GM12878 (cell line): Measurements from ENCODE around the gene TLCD5. TPM values are rescaled to one million over a fixed set of nuclear protein-coding genes. Genes with fewer than 3 reads are reported as not detected.

Experiments used
- ATAC-seq: fragments of 200-7000 bp; cut with Tn5 transposase; 3 replicates; pipeline ENCODE4 v1.9.1; 2020; ENCODE audit warnings: mild to moderate bottlenecking, moderate library complexity
- BruUV-seq: library from RNA; stranded (reverse); fragments of 400-500 nt; replicated peaks from 2 replicates; lab custom pipeline; 2021; lab: Mats Ljungman, UMichigan
- CTCF ChIA-PET: fragments of 300-600 bp; sonication (Branson Sonifier 250); formaldehyde crosslinking; extraction: SDS; loops from one replicate; lab custom pipeline; 2021; ENCODE audit warnings: inconsistent platforms; lab: Yijun Ruan, JAX
- POLR2A ChIA-PET: fragments of 350-600 bp; formaldehyde crosslinking; extraction: SDS; loops from one replicate; lab custom pipeline; 2021; ENCODE audit warnings: inconsistent platforms; lab: Charles Lee
- RAD21 ChIA-PET: fragments of 300-600 bp; sonication (Branson Sonifier 250); formaldehyde crosslinking; loops from one replicate; lab custom pipeline; 2023; ENCODE audit warnings: antibody characterized with exemption; ENCODE audit not compliant: unreplicated experiment; lab: Charles Lee
- SMC1A ChIA-PET: fragments of 300-600 bp; sonication (Branson Sonifier 250); formaldehyde crosslinking; loops from one replicate; lab custom pipeline; 2023; ENCODE audit not compliant: unreplicated experiment, uncharacterized antibody; lab: Charles Lee
- DNase-seq: peaks from one replicate; pipeline ENCODE4 v3.0.0-alpha.2; 2011; ENCODE audit warnings: low read depth, low spot score
- FAIRE-seq: peaks from 3 replicates; lab custom pipeline; 2011; peaks lifted over from hg19 to GRCh38; lab: Jason Lieb, UNC
- H2AFZ ChIP-seq: 2 replicates; pipeline ENCODE4 v1.6.0; 2011; ENCODE audit warnings: low read depth, low read length, control low read depth; ENCODE audit not compliant: control insufficient read depth
- H3K27ac ChIP-seq: 2 replicates; pipeline ENCODE4 v1.5.1; 2011; ENCODE audit warnings: control low read depth; ENCODE audit not compliant: control insufficient read depth, insufficient read depth
- H3K27me3 ChIP-seq, 2 experiments: replicated peaks in 1 of 2; 2 replicates each; pipeline versions ENCODE4 v1.6.0 to v1.6.1; 2011; ENCODE audit warnings: low read length in 1 of 2; ENCODE audit not compliant: control insufficient read depth in 2 of 2, insufficient read depth in 2 of 2
- H3K36me3 ChIP-seq, 2 experiments: 2 replicates each; pipeline ENCODE4 v1.5.1; 2011; ENCODE audit warnings: low read length in 1 of 2; ENCODE audit not compliant: control insufficient read depth in 2 of 2, insufficient read depth in 2 of 2
- H3K4me1 ChIP-seq: 2 replicates; pipeline ENCODE4 v1.6.1; 2011; ENCODE audit warnings: mild to moderate bottlenecking, low read length, moderate library complexity, mixed read lengths; ENCODE audit not compliant: control insufficient read depth, insufficient read depth
- H3K4me2 ChIP-seq: 2 replicates; pipeline ENCODE4 v1.6.0; 2011; ENCODE audit warnings: control low read depth; ENCODE audit not compliant: control insufficient read depth, insufficient read depth
- H3K4me3 ChIP-seq: fragments of 200-600 bp; sonication (generic); 2 replicates; pipeline ENCODE4 v1.5.1; 2016
- H3K79me2 ChIP-seq: 2 replicates; pipeline ENCODE4 v1.6.0; 2011; ENCODE audit warnings: low read length; ENCODE audit not compliant: control insufficient read depth, insufficient read depth
- H3K9ac ChIP-seq: 2 replicates; pipeline ENCODE4 v1.8.0; 2011; ENCODE audit warnings: low read length, control low read depth, mixed read lengths; ENCODE audit not compliant: control insufficient read depth, insufficient read depth
- H3K9me3 ChIP-seq: replicated peaks from 3 replicates; pipeline ENCODE4 v1.5.1; 2011; ENCODE audit warnings: mild to moderate bottlenecking, low read length; ENCODE audit not compliant: control insufficient read depth, insufficient read depth
- H4K20me1 ChIP-seq: 2 replicates; pipeline ENCODE4 v1.6.0; 2011; ENCODE audit not compliant: control insufficient read depth, insufficient read depth
- CHD1 ChIP-seq: IDR thresholded peaks from 2 replicates; pipeline ENCODE4 v1.6.1; 2012; ENCODE audit warnings: low read depth, low read length, improper control_type of control experiment
- HDAC2 ChIP-seq: fragments of 200-600 bp; sonication (generic); IDR thresholded peaks from 2 replicates; pipeline ENCODE4 v1.6.1; 2017
- IKZF1 ChIP-seq: fragments of 450-650 bp; conservative IDR thresholded peaks from 2 replicates; pipeline ENCODE4 v1.6.1; 2017; ENCODE audit warnings: antibody characterized with exemption, mild to moderate bottlenecking
- MAX ChIP-seq: IDR thresholded peaks from 2 replicates; pipeline ENCODE4 v1.6.1; 2012; ENCODE audit warnings: low read depth, low read length, improper control_type of control experiment
- POLR2AphosphoS2 ChIP-seq: IDR thresholded peaks from 2 replicates; pipeline ENCODE4 v1.6.1; 2011; ENCODE audit warnings: low read depth, mild to moderate bottlenecking, low read length, improper control_type of control experiment, moderate library complexity
- TCF12 ChIP-seq: IDR thresholded peaks from 2 replicates; pipeline ENCODE4 v1.6.1; 2011; ENCODE audit warnings: low read depth, mild to moderate bottlenecking, low read length
- WGBS: methylation state at CpG from one replicate; pipeline ENCODE4 v1.1.6; 2016; ENCODE audit warnings: low lambda C conversion rate; ENCODE audit not compliant: insufficient replicate concordance, insufficient coverage; ENCODE audit errors: missing lambda C conversion rate; 5-methylcytosine and 5-hydroxymethylcytosine counted together
- in situ Hi-C: fragments of 300-500 bp; cut with MboI; formaldehyde crosslinking; loops from 9 replicates; pipeline ENCODE4 v1.14.3; 2018; ENCODE audit warnings: mixed read lengths
- intact Hi-C: fragments of 100-400 bp; cut with micrococcal nuclease; formaldehyde crosslinking; loops from one replicate; pipeline ENCODE4 v1.14.2; 2022; ENCODE audit not compliant: unreplicated experiment
- polyA plus RNA-seq, 11 experiments: library from polyadenylated mRNA; depleted of rRNA in 4 of 11; unstranded in 6 of 11; stranded (reverse) in 5 of 11; fragments of >200 nt; fragmentation: Nextera tagmentation in 4 of 11; fragmentation: Illumina TruSeq in 1 of 11; extraction: Ambion mirVana in 4 of 11; extraction: Trizol in 1 of 11; gene quantifications; 1 replicate in 1 of 11; 2 replicates in 10 of 11; pipeline versions ENCODE4 v1.2.1 to v1.2.3, GENCODE V29; 2011 to 2016; ENCODE audit warnings: inconsistent platforms in 2 of 11, missing spikeins in 2 of 11, low read depth in 1 of 11
- total RNA-seq, 4 experiments: library from RNA; depleted of rRNA in 3 of 4; stranded (reverse); fragments of >200 nt in 3 of 4; fragmentation: Illumina TruSeq in 1 of 4; extraction: Trizol in 1 of 4; gene quantifications; 2 replicates each; pipeline versions ENCODE4 v1.2.1 to v1.2.3, GENCODE V29; 2013 to 2021
- TF ChIP-seq, protein P1 (sequence below): fragments of 450-650 bp; IDR thresholded peaks from 2 replicates; pipeline ENCODE4 v1.6.1; 2018; ENCODE audit warnings: mild to moderate bottlenecking, low read depth, moderate library complexity; ENCODE audit not compliant: partially characterized antibody
- TF ChIP-seq, protein P2 (sequence below): fragments of 450-650 bp; formaldehyde crosslinking; IDR thresholded peaks from 2 replicates; pipeline ENCODE4 v1.4.0; 2022; ENCODE audit warnings: mild to moderate bottlenecking, moderate library complexity

Gene TLCD5
- total and polyA plus RNA-seq, 10 of the 15 experiments (the other 5 are each of a cell fraction or from before 2014, with no cell fraction given) = 2.4 to 13.3 (median 3.2) TPM

GRCh38 chr11:120294096-120294495, 31.0 kb upstream of the TLCD5 start:
- RAD21 ChIA-PET = interaction anchor here (0.9 to 1.7 kb wide), 2 partner anchors 9 to 122 kb away, joined by 3 to 4 read pairs; no protein-coding TSS in a partner anchor
- TF ChIP-seq POLR2AphosphoS2 = no peak
- no peak for TF ChIP-seq TCF12
- TF ChIP-seq MAX = no peak
- TF ChIP-seq CHD1 = no peak
- TF ChIP-seq, protein P1, sequence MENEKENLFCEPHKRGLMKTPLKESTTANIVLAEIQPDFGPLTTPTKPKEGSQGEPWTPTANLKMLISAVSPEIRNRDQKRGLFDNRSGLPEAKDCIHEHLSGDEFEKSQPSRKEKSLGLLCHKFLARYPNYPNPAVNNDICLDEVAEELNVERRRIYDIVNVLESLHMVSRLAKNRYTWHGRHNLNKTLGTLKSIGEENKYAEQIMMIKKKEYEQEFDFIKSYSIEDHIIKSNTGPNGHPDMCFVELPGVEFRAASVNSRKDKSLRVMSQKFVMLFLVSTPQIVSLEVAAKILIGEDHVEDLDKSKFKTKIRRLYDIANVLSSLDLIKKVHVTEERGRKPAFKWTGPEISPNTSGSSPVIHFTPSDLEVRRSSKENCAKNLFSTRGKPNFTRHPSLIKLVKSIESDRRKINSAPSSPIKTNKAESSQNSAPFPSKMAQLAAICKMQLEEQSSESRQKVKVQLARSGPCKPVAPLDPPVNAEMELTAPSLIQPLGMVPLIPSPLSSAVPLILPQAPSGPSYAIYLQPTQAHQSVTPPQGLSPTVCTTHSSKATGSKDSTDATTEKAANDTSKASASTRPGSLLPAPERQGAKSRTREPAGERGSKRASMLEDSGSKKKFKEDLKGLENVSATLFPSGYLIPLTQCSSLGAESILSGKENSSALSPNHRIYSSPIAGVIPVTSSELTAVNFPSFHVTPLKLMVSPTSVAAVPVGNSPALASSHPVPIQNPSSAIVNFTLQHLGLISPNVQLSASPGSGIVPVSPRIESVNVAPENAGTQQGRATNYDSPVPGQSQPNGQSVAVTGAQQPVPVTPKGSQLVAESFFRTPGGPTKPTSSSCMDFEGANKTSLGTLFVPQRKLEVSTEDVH = no peak
- TF ChIP-seq IKZF1 = no peak
- TF ChIP-seq, protein P2, sequence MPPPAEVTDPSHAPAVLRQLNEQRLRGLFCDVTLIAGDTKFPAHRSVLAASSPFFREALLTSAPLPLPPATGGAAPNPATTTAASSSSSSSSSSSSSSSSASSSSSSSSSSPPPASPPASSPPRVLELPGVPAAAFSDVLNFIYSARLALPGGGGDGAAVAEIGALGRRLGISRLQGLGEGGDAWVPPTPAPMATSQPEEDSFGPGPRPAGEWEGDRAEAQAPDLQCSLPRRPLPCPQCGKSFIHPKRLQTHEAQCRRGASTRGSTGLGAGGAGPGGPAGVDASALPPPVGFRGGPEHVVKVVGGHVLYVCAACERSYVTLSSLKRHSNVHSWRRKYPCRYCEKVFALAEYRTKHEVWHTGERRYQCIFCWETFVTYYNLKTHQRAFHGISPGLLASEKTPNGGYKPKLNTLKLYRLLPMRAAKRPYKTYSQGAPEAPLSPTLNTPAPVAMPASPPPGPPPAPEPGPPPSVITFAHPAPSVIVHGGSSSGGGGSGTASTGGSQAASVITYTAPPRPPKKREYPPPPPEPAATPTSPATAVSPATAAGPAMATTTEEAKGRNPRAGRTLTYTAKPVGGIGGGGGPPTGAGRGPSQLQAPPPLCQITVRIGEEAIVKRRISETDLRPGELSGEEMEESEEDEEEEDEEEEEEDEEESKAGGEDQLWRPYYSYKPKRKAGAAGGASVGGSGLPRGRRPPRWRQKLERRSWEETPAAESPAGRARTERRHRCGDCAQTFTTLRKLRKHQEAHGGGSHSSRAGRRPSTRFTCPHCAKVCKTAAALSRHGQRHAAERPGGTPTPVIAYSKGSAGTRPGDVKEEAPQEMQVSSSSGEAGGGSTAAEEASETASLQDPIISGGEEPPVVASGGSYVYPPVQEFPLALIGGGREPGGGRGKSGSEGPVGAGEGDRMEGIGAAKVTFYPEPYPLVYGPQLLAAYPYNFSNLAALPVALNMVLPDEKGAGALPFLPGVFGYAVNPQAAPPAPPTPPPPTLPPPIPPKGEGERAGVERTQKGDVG (CRISPR knock-in tag) = no peak
- no peak for TF ChIP-seq HDAC2
- POLR2A ChIA-PET = no interaction called here
- in situ Hi-C loops = no loop called here
- Histone ChIP-seq H3K9ac (no peak overlapping the region), H3K27ac (no peak overlapping the region), H3K36me3 (no peaks in the 10 kb centered on the region), H3K27me3 (no peaks in the 10 kb centered on the region; a peak in 1 of 4 replicates), H3K4me2 (no peak overlapping the region), H3K4me1 (no peaks in the 10 kb centered on the region), H4K20me1 (no peaks in the 10 kb centered on the region; the same call in 1 of the 2 replicates), H3K4me3 (no peak overlapping the region), H3K9me3 (no peaks in the 10 kb centered on the region; the same call in 2 of the 3 replicates), H2AFZ (no peak overlapping the region), H3K79me2 (no peaks in the 10 kb centered on the region)
- no TSS peak for BruUV-seq
- no peak for FAIRE-seq
- SMC1A ChIA-PET = interaction anchor here (1.6 to 13.1 kb wide), 3 partner anchors 9 to 59 kb away, joined by 5 to 372 read pairs (median 176); partner anchors contain the start of gene POU2F3
- DNase-seq = no peak
- ATAC-seq = no peak
- CTCF ChIA-PET = interaction anchor here (1.6 to 19.8 kb wide), 2 partner anchors 9 to 63 kb away, joined by 4 to 783 read pairs; partner anchors contain the start of gene POU2F3
- intact Hi-C loops = no loop called here
- WGBS = 6% methylated on average over 5 of the region's 5 CpGs
